ENCODE measurements around the gene CATSPER3. TPM values are rescaled to one million over a fixed set of nuclear protein-coding genes. Genes with fewer than 3 reads are reported as not detected.

The CATSPER3 gene
- polyA plus RNA-seq, 2 of the 4 experiments (the other 2 are of a cell fraction) = 0.41 to 0.74 TPM

DNA sequence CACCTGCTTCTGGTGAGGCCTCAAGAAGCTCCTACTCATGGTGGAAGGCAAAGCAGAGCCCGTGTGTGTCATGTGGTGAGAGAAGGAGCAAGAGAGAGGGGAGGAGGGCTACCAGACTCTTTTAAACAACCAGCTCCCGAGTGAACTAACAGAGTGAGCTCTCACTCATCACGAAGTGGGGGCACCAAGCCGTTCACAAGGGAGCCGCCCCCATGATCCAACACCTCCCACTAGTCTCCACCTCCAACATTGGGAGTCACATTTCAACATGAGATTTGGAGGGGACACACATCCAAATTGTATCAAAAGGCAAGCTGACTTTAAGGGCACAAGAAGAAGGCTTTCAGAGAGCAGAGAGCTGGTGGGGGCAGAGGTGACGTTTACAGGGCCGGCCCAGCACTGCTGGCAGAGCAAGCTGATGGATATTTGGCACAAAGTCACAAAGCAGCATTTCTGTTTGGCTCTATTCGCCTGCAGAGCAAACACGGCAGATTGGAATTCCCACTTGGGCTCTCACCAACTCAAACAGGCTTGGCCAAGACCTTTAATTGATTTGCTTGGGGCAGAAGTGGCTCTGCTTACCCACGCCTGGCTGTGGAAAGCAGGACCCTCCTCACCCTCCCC, 46.4 kb downstream of the CATSPER3 start:
- no peak for ATAC-seq
- H3K4me2 ChIP-seq = no peak overlapping the region
- FAIRE-seq = no peak
- H3K4me1 ChIP-seq = no peaks in the 10 kb centered on the region
- no peak for TF ChIP-seq TP53 (CRISPR knock-in tag; IDR thresholded peaks at IDR 0.05)
- TF ChIP-seq KDM5A (IDR thresholded peaks at IDR 0.05) = no peak
- TF ChIP-seq NFE2L2 (conservative IDR thresholded peaks at IDR 0.05; ENCODE audit: low read length) = no peak
- TF ChIP-seq, protein P1, sequence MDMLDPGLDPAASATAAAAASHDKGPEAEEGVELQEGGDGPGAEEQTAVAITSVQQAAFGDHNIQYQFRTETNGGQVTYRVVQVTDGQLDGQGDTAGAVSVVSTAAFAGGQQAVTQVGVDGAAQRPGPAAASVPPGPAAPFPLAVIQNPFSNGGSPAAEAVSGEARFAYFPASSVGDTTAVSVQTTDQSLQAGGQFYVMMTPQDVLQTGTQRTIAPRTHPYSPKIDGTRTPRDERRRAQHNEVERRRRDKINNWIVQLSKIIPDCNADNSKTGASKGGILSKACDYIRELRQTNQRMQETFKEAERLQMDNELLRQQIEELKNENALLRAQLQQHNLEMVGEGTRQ (IDR thresholded peaks at IDR 0.05) = no peak
- TF ChIP-seq MAZ (IDR thresholded peaks at IDR 0.05; ENCODE audit: borderline replicate concordance, low read depth, low read length) = no peak
- TF ChIP-seq ZFP36 (IDR thresholded peaks at IDR 0.05; ENCODE audit: borderline replicate concordance, partially characterized antibody) = no peak
- TF ChIP-seq MYC (IDR thresholded peaks at IDR 0.05; ENCODE audit: borderline replicate concordance, low read length) = no peak
- no peak for TF ChIP-seq PBX3 (IDR thresholded peaks at IDR 0.05)
- TF ChIP-seq CHD4 (IDR thresholded peaks at IDR 0.05; ENCODE audit: borderline replicate concordance) = no peak
- no peak for TF ChIP-seq NPAS2 (CRISPR knock-in tag; IDR thresholded peaks at IDR 0.05; ENCODE audit: borderline replicate concordance)
- no peak for TF ChIP-seq RCOR1 (IDR thresholded peaks at IDR 0.05; ENCODE audit: low read depth, low read length)
- TF ChIP-seq, protein P2, sequence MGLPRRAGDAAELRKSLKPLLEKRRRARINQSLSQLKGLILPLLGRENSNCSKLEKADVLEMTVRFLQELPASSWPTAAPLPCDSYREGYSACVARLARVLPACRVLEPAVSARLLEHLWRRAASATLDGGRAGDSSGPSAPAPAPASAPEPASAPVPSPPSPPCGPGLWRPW (IDR thresholded peaks at IDR 0.05) = no peak
- TF ChIP-seq, protein P3, sequence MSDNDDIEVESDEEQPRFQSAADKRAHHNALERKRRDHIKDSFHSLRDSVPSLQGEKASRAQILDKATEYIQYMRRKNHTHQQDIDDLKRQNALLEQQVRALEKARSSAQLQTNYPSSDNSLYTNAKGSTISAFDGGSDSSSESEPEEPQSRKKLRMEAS (IDR thresholded peaks at IDR 0.05) = no peak
- TF ChIP-seq RARB (CRISPR knock-in tag; IDR thresholded peaks at IDR 0.05) = no peak
- H3K27ac ChIP-seq = no peak overlapping the region
- ChIA-PET POLR2A (no interaction called here), CTCF (interaction anchor here (1.0 to 5.6 kb wide), 3 partner anchors 11 to 189 kb away, joined by 3 to 29 read pairs (median 4); no protein-coding TSS in a partner anchor)
- H3K4me3 ChIP-seq = no peak overlapping the region
- DNase-seq (ENCODE audit: low read depth in 1 of 2, low spot score in 1 of 2) = no peak
- H3K9me3 ChIP-seq = no peaks in the 10 kb centered on the region
- 80% methylated on average over 9 of the region's 10 CpGs for WGBS (ENCODE audit: missing lambda C conversion rate)

- TF ChIP-seq MAZ (IDR thresholded peaks at IDR 0.05; ENCODE audit: borderline replicate concordance, low read depth, low read length) (no peak), E2F6 (IDR thresholded peaks at IDR 0.05; ENCODE audit: borderline replicate concordance, low read depth) (no peak), MAFK (IDR thresholded peaks at IDR 0.05; ENCODE audit: partially characterized antibody) (no peak), RNF2 (IDR thresholded peaks at IDR 0.05; ENCODE audit: borderline replicate concordance, low read depth) (no peak), SREBF2 (IDR thresholded peaks at IDR 0.05) (no peak), FOXS1 (CRISPR knock-in tag; IDR thresholded peaks at IDR 0.05) (no peak), REST (IDR thresholded peaks at IDR 0.05) (no peak), RAD21 (conservative IDR thresholded peaks at IDR 0.05 in 1 of 2, IDR thresholded peaks at IDR 0.05 in 1 of 2) (no peak), HOXB13 (CRISPR knock-in tag; IDR thresholded peaks at IDR 0.05; ENCODE audit: low read depth) (no peak), TP53 (CRISPR knock-in tag; IDR thresholded peaks at IDR 0.05) (no peak), CHD4 (IDR thresholded peaks at IDR 0.05; ENCODE audit: borderline replicate concordance) (no peak)
- TF ChIP-seq, protein P4, sequence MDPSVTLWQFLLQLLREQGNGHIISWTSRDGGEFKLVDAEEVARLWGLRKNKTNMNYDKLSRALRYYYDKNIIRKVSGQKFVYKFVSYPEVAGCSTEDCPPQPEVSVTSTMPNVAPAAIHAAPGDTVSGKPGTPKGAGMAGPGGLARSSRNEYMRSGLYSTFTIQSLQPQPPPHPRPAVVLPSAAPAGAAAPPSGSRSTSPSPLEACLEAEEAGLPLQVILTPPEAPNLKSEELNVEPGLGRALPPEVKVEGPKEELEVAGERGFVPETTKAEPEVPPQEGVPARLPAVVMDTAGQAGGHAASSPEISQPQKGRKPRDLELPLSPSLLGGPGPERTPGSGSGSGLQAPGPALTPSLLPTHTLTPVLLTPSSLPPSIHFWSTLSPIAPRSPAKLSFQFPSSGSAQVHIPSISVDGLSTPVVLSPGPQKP (IDR thresholded peaks at IDR 0.05; ENCODE audit: low read depth, low read length) = no peak
- TF ChIP-seq, protein P1 (IDR thresholded peaks at IDR 0.05) = no peak
- TF ChIP-seq, protein P2 (IDR thresholded peaks at IDR 0.05) = no peak
- Histone ChIP-seq H3K4me3 (no peak overlapping the region), H3K27ac (no peak overlapping the region), H3K4me2 (no peak overlapping the region), H3K9me3 (no peaks in the 10 kb centered on the region), H3K4me1 (no peaks in the 10 kb centered on the region)
- 87% methylated on average over 6 of the region's 6 CpGs for WGBS (ENCODE audit: missing lambda C conversion rate)
- CTCF ChIA-PET = interaction anchor here (0.7 kb wide), 1 partner anchor 176 kb away, joined by 3 read pairs; no protein-coding TSS in a partner anchor
- POLR2A ChIA-PET = no interaction called here
- DNase-seq (ENCODE audit: low read depth in 1 of 2, low spot score in 1 of 2) (no peak), FAIRE-seq (no peak), ATAC-seq (no peak)
These were observed 48.2 kb downstream of the CATSPER3 start for GRCh38 chr5:135015942-135016341.
